HG03442 (cell line): ENCODE data around the gene CTNNA3.
"Not testable (repeated sequence)": the region's sequence is repeated elsewhere in the genome, so short reads cannot be mapped to it uniquely, and the experiment has no call there.

Source experiments
- ATAC-seq: cut with Tn5 transposase; IDR thresholded peaks from one replicate; pipeline ENCODE4 v1.9.1; 2021; ENCODE audit warnings: mild to moderate bottlenecking, moderate library complexity; ENCODE audit not compliant: unreplicated experiment

CTNNA3 gene

GRCh38 chr10:66350622-66351399 lies 1345.2 kb downstream of the CTNNA3 start:
- ATAC-seq, result no peak

DNA sequence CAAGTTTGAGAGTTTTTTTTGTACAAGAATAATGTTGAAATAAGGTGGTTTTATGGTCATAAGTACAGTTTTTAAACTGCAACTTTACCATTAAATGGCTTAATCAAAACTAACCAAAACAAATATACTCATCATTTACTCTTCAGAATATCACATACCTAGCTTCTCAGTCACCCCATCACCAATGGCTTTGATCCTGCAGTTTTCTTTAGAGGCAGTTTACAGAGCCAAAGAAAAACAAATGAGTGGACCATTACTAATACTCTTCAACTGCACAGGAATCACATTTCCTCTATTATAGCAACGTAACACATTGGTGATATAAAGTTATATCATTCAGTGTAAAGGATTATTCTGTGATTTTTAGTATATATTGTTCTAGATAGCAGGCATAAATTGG lies 1346.3 kb downstream of the CTNNA3 start:
- ATAC-seq, result no peak

- ATAC-seq, result no peak
These were observed 1346.9 kb downstream of the CTNNA3 start for GRCh38 chr10:66349076-66349475.

DNA sequence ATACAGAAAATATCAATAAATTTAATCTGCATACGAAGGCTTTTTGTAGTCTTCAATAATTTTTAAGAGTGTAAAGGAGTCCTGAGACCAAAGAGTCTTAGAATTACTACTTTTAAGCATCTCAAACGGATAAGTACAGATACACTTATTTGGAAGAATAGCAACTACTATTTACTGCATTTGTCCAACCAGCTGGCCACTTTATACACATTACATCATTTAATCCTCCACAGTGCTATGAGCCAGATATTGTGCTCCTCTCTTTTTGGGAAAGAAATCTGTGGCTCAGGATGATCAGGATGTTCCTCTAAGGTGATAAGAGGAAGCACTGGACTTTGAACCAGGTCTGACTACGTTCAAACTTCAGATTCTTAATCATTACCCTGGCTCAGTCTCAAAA lies 1358.8 kb downstream of the CTNNA3 start:
- no peak for ATAC-seq

- ATAC-seq, result no peak
These were observed 1359.2 kb downstream of the CTNNA3 start for GRCh38 chr10:66336791-66337190.

- not testable (repeated sequence) for ATAC-seq
These were observed 1360.2 kb downstream of the CTNNA3 start for GRCh38 chr10:66335753-66336152.

DNA sequence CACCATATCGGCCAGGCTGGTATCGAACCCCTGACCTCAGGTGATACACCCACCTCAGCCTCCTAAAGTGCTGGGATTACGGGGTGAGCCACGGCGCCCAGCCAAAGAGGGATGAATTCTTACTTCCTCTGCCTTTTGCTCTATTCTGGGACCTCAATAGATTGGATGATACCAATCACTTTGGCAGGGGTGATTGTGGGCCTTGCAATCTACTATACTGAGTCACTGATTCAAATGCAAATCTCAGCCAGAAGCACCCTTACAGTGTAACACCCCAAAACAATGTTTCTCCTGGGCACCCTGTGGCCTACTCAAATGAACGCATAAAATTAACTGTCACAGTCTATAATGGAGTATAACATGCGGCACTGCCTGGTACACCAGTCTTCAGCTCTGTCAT lies 1366.8 kb downstream of the CTNNA3 start:
- no peak for ATAC-seq

DNA sequence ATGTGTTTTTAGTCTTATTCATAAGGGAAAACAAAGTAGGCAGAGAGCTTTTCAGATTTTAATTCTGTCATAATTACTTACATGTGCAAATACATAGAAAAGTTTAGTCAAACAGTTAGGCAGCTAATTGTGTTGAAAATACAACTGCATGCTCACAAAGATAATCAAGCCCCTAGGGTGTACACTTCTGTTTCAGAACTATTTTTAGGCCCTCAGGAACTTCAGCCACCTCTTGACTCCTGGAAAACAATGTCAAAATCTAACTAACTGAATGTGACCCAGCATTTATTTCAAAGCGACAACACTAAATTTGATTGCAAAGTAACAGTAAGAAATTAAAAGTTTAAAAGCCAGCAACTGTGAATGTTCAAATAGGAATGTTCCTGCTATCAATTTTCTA lies 1369.1 kb downstream of the CTNNA3 start:
- ATAC-seq, result no peak

DNA sequence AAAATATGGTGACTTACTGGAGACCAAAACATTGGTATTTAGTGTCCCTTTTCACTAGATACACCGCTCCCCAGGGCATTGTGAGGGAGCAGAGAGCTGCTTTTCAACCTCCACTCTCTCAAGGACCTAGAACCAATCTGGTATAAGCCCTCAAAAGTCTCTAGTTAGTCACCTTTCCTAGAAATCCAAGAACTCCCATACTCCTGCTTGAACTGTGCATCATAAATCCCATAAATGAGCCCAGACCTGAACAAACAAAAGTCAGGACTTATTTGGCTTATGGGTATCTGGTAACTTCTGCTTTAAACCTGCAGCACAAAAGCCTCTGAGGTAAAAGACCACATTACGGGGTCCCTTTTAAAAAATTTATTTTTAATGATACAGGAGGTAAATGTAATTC lies 1373.2 kb downstream of the CTNNA3 start:
- no peak for ATAC-seq

GRCh38 chr10:66321723-66322665 lies 1374.0 kb downstream of the CTNNA3 start:
- no peak for ATAC-seq

DNA sequence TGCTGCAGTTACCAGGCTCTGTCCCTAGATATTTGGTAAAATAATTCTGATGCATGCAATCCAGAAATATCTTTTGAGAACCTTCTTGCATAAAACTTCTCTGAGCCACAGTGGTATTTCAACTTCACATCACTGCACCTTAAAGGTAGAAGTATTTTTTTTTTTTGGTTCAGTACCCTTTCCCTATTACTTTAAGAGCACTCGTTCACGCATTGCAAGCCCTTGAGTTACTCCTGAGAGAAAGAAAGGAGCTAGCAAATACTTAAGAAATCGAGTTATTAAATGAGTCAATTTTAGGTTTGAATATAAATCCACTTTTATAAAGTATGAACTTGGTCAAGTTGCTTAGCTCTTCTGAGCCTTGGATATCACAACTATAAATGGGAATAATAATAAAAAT lies 1377.2 kb downstream of the CTNNA3 start:
- ATAC-seq, result no peak

DNA sequence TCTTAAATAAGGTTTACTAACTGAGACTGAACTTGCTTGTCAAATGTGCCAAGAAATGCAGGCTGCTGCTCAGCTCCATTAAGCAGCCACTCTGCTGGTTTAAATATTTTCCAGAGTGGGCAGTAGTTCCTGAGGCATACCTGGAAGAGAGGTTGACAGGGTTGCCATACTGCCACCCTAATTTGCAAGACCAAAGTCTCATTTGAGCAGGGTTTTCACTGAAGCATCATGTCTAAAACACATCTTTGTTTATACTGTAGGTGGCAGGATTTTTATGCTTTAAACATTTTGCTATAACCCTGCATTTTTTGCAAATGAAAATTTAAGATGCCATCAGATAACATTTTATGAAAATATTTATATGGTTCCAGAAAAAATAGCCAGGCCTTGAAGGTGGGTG lies 1388.2 kb downstream of the CTNNA3 start:
- no peak for ATAC-seq

GRCh38 chr10:66301078-66301477 lies 1394.9 kb downstream of the CTNNA3 start:
- no peak for ATAC-seq

DNA sequence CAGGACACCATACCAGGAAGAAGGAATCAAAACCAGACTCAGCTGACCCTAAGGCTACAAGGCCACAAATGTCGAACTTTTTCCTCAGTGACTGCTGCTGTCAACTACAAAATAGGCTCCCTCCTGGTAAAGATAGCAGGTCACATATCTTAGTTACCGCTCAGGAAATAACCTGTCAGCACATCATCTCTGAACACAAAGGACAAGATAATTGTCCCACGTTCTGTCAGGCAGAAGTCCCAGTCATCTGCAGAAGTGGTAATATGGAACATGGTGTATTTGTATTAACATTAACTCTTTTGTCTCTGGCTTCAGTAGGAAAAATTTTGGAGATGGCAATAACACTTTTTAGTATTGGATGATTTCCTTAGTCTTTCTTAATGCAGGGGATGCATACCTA lies 1400.4 kb downstream of the CTNNA3 start:
- no peak for ATAC-seq

DNA sequence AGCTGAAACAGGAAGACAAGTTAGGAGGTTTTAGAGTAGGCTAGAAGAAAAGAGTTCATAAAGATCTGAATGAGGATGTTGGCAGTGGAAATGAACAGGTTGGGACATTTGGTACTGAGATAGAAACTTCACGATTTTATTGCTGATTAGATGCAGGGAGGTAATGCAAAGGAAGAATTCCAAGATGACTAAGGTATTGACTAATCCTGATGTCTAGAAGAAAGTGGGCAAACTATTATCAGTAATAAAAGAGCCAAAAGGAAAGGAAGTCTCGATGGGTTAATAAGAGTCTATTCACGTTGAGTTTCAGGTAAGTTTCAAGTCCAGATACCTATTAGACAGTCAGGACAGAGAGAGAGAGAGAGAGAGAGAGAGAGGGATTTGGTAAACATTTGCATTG lies 1401.5 kb downstream of the CTNNA3 start:
- ATAC-seq, result no peak

DNA sequence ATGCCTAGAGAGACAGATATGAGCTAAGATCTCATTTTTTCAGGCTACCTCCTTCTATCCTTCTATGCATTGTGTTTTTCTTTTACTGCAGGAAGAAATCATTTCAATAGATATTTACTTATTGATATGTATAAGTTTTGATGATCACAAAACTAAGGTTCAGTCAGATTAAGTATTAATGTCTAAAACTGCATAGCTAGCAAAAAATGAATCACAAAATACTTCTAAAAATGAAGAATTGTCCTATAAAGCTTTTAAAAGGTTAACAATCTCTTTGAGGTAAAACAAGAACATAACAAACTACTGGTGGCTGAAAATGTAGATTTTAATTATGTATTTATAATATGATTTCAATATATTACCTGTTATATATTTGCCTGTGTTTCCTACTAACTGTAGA lies 1403.1 kb downstream of the CTNNA3 start:
- ATAC-seq, result no peak

DNA sequence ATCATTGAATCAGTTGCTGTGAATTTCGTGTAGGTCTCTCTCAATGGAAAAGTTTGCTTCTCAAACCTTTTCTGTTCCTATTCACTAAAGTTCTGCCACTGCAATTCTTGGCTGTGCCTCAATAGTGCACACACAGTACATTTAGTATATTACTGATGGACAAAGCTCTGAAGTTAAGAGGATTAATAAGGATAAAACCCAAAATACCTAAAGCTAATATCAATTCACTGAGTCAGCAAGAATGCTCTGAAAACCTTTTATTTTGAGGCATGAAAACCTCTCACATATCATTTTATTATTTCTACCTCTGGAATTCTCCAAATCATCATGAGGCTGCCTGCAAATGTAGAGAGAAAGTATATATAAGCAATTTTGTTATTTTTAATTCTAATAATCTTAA lies 1403.5 kb downstream of the CTNNA3 start:
- ATAC-seq, result no peak

DNA sequence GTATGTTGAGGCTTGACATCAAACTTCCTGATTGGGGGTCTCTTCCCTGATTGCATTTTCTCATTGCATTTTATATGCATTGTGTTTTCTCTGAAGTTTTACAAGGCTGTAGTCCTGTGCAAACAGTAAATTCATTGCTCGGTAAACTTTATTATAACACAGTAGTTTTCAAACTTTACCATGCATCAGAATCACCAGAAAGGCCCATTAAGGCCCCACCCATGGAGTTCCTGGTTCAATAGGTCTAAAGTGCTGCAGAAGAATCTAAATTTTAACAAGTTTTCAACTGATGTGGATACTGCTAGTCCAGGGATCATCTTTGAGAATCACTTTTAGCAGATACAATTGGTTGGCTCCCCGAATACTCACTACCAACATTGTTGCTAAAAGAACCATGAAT lies 1404.9 kb downstream of the CTNNA3 start:
- ATAC-seq, result no peak

- no peak for ATAC-seq
These were observed 1411.4 kb downstream of the CTNNA3 start for GRCh38 chr10:66284621-66285020.

DNA sequence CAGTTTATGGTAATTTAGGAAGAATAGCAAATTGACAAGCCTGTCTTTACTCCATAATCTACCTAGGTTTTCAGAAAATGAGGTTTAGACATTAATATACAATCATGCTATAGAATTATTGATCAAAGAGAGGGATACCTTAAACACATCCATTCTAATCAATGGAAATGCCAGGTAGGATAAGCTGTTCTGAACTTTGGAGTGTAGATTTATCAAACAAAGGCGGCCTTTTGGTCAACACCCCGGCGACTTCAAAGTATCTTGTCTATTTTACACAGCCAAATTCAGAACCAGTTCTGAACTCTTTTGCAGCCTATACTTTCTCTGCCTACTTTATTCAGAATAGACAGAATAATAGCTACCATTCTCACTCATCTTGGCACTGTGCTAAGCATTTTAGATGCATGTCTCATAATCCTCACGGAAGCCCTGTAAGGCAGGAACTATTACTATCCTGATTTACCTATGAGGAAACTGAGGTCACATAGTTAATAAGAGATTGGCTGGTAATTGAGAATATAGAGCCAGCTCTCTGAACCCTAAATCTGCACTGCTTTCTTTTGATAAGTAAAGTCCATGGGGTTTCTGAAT lies 1412.0 kb downstream of the CTNNA3 start:
- ATAC-seq, result no peak

- ATAC-seq, result no peak
These were observed 1412.9 kb downstream of the CTNNA3 start for GRCh38 chr10:66283064-66283463.

DNA sequence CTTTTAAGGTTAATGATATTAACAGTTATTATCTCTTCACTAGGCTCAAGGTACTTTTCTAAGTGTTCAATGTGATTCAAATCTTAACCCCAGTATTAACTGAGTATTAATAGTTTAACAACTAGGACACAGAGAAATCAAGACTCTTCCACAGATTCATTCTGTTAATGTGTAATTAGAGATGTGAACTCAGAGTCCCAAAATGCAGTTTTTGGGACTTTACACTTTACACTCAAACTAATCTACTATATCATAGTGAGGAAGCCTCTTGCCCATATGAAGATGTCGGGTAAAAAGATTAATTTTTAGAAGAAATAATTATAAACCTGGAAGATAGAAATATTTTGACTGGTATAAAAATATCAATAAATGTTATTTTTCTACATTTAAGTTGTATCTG lies 1414.7 kb downstream of the CTNNA3 start:
- ATAC-seq, result no peak
